HepG2 (cell line): ENCODE data around the gene SP6. TPM values are rescaled to one million over a fixed set of nuclear protein-coding genes. Genes with fewer than 3 reads are reported as not detected.

Experiments used
- ATF1 ChIP-seq: IDR thresholded peaks from 2 replicates; pipeline ENCODE4 v1.6.1; 2016; ENCODE audit warnings: mild to moderate bottlenecking, control low read depth
- HOXD1 ChIP-seq: sonication (generic); formaldehyde crosslinking; IDR thresholded peaks from 2 replicates; pipeline ENCODE4 v1.5.0; 2020; ENCODE audit warnings: missing genetic modification reagents
- KAT7 ChIP-seq: IDR thresholded peaks from 2 replicates; pipeline ENCODE4 v1.6.1; 2018; ENCODE audit warnings: borderline replicate concordance, missing compliant biosample characterization
- KLF16 ChIP-seq, 2 experiments: sonication (generic) in 1 of 2; formaldehyde crosslinking in 1 of 2; IDR thresholded peaks; 2 replicates each; pipeline versions ENCODE4 v1.6.1 to v1.8.0; 2016 to 2023; ENCODE audit warnings: missing genetic modification reagents in 2 of 2, missing compliant biosample characterization in 1 of 2
- MEIS1 ChIP-seq: sonication (generic); formaldehyde crosslinking; IDR thresholded peaks from 2 replicates; pipeline ENCODE4 v1.9.0; 2021; ENCODE audit warnings: mild to moderate bottlenecking, missing genetic modification reagents, moderate library complexity, borderline replicate concordance
- NRL ChIP-seq: sonication (generic); formaldehyde crosslinking; IDR thresholded peaks from 2 replicates; pipeline ENCODE4 v1.5.0; 2020; ENCODE audit warnings: missing genetic modification reagents, mild to moderate bottlenecking, moderate library complexity, borderline replicate concordance
- SMAD3 ChIP-seq: sonication (generic); formaldehyde crosslinking; IDR thresholded peaks from 2 replicates; pipeline ENCODE4 v1.4.0; 2020; ENCODE audit warnings: missing genetic modification reagents
- SP5 ChIP-seq: IDR thresholded peaks from 2 replicates; pipeline ENCODE4 v1.6.1; 2016; ENCODE audit warnings: low read depth, borderline replicate concordance
- ZBTB4 ChIP-seq: sonication (generic); formaldehyde crosslinking; IDR thresholded peaks from 2 replicates; pipeline ENCODE4 v1.4.0; 2020; ENCODE audit warnings: missing genetic modification reagents, mild to moderate bottlenecking, borderline replicate concordance
- ZBTB7A ChIP-seq: sonication (generic); formaldehyde crosslinking; IDR thresholded peaks from 2 replicates; pipeline ENCODE4 v1.8.0; 2022; ENCODE audit warnings: mild to moderate bottlenecking, missing genetic modification reagents
- ZNF12 ChIP-seq: sonication (generic); formaldehyde crosslinking; IDR thresholded peaks from 2 replicates; pipeline ENCODE4 v1.5.0; 2020; ENCODE audit warnings: missing genetic modification reagents
- ZNF501 ChIP-seq: sonication (generic); formaldehyde crosslinking; IDR thresholded peaks from 2 replicates; pipeline ENCODE4 v1.5.1; 2020; ENCODE audit warnings: mild to moderate bottlenecking, moderate library complexity, missing genetic modification reagents
- ZNF670 ChIP-seq: sonication (generic); formaldehyde crosslinking; IDR thresholded peaks from 2 replicates; pipeline ENCODE4 v1.8.0; 2022; ENCODE audit warnings: mild to moderate bottlenecking, missing genetic modification reagents, borderline replicate concordance
- ZNF678 ChIP-seq: sonication (generic); formaldehyde crosslinking; IDR thresholded peaks from 2 replicates; pipeline ENCODE4 v1.4.0; 2020; ENCODE audit warnings: mild to moderate bottlenecking, missing genetic modification reagents
- polyA plus RNA-seq, 8 experiments: library from polyadenylated mRNA; depleted of rRNA in 3 of 8; stranded (reverse) in 7 of 8; unstranded in 1 of 8; fragments of >200 nt; fragmentation: Illumina TruSeq in 4 of 8; extraction: Trizol in 4 of 8; gene quantifications; 2 replicates each; pipeline versions ENCODE4 v1.2.1 to v1.2.3, GENCODE V29; 2011 to 2016; ENCODE audit warnings: low read depth in 4 of 8, missing spikeins in 1 of 8, mixed read lengths in 1 of 8; ENCODE audit not compliant: insufficient read depth in 1 of 8
- total RNA-seq, 5 experiments: library from RNA; depleted of rRNA; stranded (reverse); fragments of >200 nt; fragmentation: Illumina TruSeq; extraction: Trizol; gene quantifications; 2 replicates each; pipeline ENCODE4 v1.2.3, GENCODE V29; 2016; ENCODE audit warnings: low read depth in 1 of 5
- TF ChIP-seq, protein P1 (sequence below): sonication (generic); formaldehyde crosslinking; IDR thresholded peaks from 2 replicates; pipeline ENCODE4 v1.9.0; 2021; ENCODE audit warnings: mild to moderate bottlenecking, missing genetic modification reagents
- TF ChIP-seq, protein P2 (sequence below): sonication (generic); formaldehyde crosslinking; IDR thresholded peaks from 2 replicates; pipeline ENCODE4 v1.5.0; 2020; ENCODE audit warnings: missing genetic modification reagents
- TF ChIP-seq, protein P3 (sequence below): sonication (generic); formaldehyde crosslinking; conservative IDR thresholded peaks from 2 replicates; pipeline ENCODE4 v1.5.0; 2020; ENCODE audit warnings: missing genetic modification reagents

Gene SP6
- total and polyA plus RNA-seq, 2 of the 13 experiments (the other 11 are each of a cell fraction or from before 2014, with no cell fraction given) = 0.07 TPM

- peak in 1 of 2 experiments; percentile 71; a peak in 1 of 4 replicates for TF ChIP-seq KLF16 (CRISPR knock-in tag; IDR thresholded peaks at IDR 0.05)
- TF ChIP-seq NRL (CRISPR knock-in tag) = peak; percentile 92; the same call in 1 of the 2 replicates
- TF ChIP-seq ZBTB4 = 0 out of 2 replicates have a peak, but pooled peaks have one; percentile 30
- no peak for TF ChIP-seq ZNF678 (CRISPR knock-in tag)
- TF ChIP-seq SMAD3 (CRISPR knock-in tag) = peak; percentile 71; the same call in 1 of the 2 replicates
- TF ChIP-seq ZBTB7A (CRISPR knock-in tag) = no peak
- no peak for TF ChIP-seq SP5
- no peak for TF ChIP-seq ZNF12
- no peak for TF ChIP-seq ATF1 (CRISPR knock-in tag)
- TF ChIP-seq HOXD1 (CRISPR knock-in tag) = no peak
- TF ChIP-seq, protein P1, sequence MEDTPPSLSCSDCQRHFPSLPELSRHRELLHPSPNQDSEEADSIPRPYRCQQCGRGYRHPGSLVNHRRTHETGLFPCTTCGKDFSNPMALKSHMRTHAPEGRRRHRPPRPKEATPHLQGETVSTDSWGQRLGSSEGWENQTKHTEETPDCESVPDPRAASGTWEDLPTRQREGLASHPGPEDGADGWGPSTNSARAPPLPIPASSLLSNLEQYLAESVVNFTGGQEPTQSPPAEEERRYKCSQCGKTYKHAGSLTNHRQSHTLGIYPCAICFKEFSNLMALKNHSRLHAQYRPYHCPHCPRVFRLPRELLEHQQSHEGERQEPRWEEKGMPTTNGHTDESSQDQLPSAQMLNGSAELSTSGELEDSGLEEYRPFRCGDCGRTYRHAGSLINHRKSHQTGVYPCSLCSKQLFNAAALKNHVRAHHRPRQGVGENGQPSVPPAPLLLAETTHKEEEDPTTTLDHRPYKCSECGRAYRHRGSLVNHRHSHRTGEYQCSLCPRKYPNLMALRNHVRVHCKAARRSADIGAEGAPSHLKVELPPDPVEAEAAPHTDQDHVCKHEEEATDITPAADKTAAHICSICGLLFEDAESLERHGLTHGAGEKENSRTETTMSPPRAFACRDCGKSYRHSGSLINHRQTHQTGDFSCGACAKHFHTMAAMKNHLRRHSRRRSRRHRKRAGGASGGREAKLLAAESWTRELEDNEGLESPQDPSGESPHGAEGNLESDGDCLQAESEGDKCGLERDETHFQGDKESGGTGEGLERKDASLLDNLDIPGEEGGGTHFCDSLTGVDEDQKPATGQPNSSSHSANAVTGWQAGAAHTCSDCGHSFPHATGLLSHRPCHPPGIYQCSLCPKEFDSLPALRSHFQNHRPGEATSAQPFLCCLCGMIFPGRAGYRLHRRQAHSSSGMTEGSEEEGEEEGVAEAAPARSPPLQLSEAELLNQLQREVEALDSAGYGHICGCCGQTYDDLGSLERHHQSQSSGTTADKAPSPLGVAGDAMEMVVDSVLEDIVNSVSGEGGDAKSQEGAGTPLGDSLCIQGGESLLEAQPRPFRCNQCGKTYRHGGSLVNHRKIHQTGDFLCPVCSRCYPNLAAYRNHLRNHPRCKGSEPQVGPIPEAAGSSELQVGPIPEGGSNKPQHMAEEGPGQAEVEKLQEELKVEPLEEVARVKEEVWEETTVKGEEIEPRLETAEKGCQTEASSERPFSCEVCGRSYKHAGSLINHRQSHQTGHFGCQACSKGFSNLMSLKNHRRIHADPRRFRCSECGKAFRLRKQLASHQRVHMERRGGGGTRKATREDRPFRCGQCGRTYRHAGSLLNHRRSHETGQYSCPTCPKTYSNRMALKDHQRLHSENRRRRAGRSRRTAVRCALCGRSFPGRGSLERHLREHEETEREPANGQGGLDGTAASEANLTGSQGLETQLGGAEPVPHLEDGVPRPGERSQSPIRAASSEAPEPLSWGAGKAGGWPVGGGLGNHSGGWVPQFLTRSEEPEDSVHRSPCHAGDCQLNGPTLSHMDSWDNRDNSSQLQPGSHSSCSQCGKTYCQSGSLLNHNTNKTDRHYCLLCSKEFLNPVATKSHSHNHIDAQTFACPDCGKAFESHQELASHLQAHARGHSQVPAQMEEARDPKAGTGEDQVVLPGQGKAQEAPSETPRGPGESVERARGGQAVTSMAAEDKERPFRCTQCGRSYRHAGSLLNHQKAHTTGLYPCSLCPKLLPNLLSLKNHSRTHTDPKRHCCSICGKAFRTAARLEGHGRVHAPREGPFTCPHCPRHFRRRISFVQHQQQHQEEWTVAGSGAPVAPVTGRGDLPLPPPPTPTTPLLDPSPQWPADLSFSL (CRISPR knock-in tag) = no peak
- TF ChIP-seq MEIS1 = no peak
- TF ChIP-seq KAT7 (CRISPR knock-in tag) = peak; percentile 77; the same call in 1 of the 2 replicates
- TF ChIP-seq, protein P2, sequence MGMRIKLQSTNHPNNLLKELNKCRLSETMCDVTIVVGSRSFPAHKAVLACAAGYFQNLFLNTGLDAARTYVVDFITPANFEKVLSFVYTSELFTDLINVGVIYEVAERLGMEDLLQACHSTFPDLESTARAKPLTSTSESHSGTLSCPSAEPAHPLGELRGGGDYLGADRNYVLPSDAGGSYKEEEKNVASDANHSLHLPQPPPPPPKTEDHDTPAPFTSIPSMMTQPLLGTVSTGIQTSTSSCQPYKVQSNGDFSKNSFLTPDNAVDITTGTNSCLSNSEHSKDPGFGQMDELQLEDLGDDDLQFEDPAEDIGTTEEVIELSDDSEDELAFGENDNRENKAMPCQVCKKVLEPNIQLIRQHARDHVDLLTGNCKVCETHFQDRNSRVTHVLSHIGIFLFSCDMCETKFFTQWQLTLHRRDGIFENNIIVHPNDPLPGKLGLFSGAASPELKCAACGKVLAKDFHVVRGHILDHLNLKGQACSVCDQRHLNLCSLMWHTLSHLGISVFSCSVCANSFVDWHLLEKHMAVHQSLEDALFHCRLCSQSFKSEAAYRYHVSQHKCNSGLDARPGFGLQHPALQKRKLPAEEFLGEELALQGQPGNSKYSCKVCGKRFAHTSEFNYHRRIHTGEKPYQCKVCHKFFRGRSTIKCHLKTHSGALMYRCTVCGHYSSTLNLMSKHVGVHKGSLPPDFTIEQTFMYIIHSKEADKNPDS (CRISPR knock-in tag) = no peak
- TF ChIP-seq ZNF501 (CRISPR knock-in tag) = peak; percentile 96
- TF ChIP-seq, protein P3, sequence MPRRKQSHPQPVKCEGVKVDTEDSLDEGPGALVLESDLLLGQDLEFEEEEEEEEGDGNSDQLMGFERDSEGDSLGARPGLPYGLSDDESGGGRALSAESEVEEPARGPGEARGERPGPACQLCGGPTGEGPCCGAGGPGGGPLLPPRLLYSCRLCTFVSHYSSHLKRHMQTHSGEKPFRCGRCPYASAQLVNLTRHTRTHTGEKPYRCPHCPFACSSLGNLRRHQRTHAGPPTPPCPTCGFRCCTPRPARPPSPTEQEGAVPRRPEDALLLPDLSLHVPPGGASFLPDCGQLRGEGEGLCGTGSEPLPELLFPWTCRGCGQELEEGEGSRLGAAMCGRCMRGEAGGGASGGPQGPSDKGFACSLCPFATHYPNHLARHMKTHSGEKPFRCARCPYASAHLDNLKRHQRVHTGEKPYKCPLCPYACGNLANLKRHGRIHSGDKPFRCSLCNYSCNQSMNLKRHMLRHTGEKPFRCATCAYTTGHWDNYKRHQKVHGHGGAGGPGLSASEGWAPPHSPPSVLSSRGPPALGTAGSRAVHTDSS = no peak
- TF ChIP-seq ZNF670 (CRISPR knock-in tag) = no peak
Observed at GRCh38 chr17:47895347-47895855, 44.4 kb upstream of the SP6 start (continued).
